PFSK-1 (cell line): ENCODE measurements around the gene EMX2.

ENCODE experiments used
- FOXP2 ChIP-seq: optimal IDR thresholded peaks from 2 replicates; pipeline ENCODE3; 2011; ENCODE audit warnings: borderline replicate concordance, control low read depth, inconsistent platforms; ENCODE audit not compliant: insufficient read depth; ENCODE audit errors: extremely low read length, extremely low read depth
- POLR2AphosphoS5 ChIP-seq: IDR thresholded peaks from 2 replicates; pipeline ENCODE4 v1.6.1; 2012; ENCODE audit warnings: low read depth, mild to moderate bottlenecking, control low read depth, low read length, moderate library complexity
- SIN3A ChIP-seq: IDR thresholded peaks from 2 replicates; pipeline ENCODE4 v1.6.1; 2012; ENCODE audit warnings: mild to moderate bottlenecking, low read length, moderate library complexity, borderline replicate concordance; ENCODE audit not compliant: insufficient read depth
- TAF1 ChIP-seq: IDR thresholded peaks from 2 replicates; pipeline ENCODE4 v1.6.1; 2012; ENCODE audit warnings: low read length, control low read depth, borderline replicate concordance; ENCODE audit not compliant: insufficient read depth
- TF ChIP-seq, protein P1 (sequence below), 2 experiments: IDR thresholded peaks; 2 replicates each; pipeline versions ENCODE4 v1.6.1 to v1.8.0; 2011 to 2012; ENCODE audit warnings: low read depth in 2 of 2, low read length in 2 of 2, control low read depth in 1 of 2, inconsistent platforms in 1 of 2, mild to moderate bottlenecking in 1 of 2, moderate library complexity in 1 of 2; ENCODE audit not compliant: insufficient read depth in 1 of 2

The EMX2 gene

DNA sequence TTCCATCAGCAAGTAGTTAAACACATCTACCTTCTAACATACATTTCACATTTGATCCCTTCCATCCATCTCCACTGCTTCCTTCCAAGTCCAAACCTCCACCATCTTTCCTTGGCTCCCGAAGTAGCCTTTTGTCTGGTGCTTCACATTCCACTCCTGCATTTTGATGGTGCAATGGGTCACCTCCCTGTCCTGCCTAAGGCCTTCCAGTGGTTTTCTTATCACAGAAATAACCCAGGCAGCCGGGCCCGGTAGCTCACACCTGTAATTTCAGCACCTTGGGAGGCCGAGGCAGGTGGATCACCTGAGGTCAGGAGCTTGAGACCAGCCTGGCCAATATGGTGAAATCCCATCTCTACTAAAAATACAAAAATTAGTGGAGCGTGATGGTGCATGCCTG, 44.5 kb downstream of the EMX2 start:
- TF ChIP-seq, protein P1, sequence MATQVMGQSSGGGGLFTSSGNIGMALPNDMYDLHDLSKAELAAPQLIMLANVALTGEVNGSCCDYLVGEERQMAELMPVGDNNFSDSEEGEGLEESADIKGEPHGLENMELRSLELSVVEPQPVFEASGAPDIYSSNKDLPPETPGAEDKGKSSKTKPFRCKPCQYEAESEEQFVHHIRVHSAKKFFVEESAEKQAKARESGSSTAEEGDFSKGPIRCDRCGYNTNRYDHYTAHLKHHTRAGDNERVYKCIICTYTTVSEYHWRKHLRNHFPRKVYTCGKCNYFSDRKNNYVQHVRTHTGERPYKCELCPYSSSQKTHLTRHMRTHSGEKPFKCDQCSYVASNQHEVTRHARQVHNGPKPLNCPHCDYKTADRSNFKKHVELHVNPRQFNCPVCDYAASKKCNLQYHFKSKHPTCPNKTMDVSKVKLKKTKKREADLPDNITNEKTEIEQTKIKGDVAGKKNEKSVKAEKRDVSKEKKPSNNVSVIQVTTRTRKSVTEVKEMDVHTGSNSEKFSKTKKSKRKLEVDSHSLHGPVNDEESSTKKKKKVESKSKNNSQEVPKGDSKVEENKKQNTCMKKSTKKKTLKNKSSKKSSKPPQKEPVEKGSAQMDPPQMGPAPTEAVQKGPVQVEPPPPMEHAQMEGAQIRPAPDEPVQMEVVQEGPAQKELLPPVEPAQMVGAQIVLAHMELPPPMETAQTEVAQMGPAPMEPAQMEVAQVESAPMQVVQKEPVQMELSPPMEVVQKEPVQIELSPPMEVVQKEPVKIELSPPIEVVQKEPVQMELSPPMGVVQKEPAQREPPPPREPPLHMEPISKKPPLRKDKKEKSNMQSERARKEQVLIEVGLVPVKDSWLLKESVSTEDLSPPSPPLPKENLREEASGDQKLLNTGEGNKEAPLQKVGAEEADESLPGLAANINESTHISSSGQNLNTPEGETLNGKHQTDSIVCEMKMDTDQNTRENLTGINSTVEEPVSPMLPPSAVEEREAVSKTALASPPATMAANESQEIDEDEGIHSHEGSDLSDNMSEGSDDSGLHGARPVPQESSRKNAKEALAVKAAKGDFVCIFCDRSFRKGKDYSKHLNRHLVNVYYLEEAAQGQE (IDR thresholded peaks at IDR 0.05; ENCODE audit: insufficient read depth in 1 of 2, low read depth in 2 of 2, low read length in 2 of 2) = no peak
- TF ChIP-seq FOXP2 = no peak
- TF ChIP-seq SIN3A = no peak
- no peak for TF ChIP-seq POLR2AphosphoS5
- TF ChIP-seq TAF1 = no peak

DNA sequence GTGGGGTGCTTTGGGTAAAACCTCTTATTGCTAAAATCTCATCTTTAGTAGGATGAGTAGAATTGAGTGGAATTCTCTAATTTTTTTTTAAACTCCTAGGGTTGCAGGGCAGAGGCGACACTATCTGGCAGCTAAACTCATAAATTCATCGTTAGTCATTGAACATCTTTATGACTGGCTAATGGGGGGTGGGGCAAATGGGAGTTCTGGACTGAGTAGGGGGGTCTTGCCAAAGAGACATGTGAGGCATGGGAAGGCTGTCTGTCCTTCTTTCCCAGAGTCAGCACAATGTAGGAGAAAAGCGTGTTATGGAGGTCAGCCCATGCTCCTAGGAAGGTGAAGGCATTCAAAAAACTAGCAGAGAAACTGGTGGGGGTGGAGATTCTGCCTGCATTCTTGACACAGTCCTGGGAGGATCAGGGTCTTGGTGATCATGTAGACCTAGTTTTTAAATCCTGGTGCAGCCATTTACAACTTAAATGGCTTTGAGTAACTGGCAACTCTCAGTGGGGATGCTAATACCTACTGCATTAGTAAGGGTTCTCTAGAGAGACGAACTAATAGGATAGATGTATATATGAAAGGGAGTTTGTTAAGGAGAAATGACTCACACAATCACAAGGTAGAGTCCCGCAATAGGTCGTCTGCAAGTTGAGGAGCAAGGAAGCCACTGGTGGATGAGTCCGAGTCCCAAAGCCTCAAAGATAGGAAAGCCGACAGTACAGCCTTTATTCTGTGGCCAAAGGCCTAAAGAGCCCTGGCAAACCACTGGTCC, 47.7 kb downstream of the EMX2 start:
- TF ChIP-seq, protein P1 (IDR thresholded peaks at IDR 0.05; ENCODE audit: insufficient read depth in 1 of 2, low read depth in 2 of 2, low read length in 2 of 2) = no peak
- no peak for TF ChIP-seq TAF1
- no peak for TF ChIP-seq SIN3A
- TF ChIP-seq POLR2AphosphoS5 = no peak
- no peak for TF ChIP-seq FOXP2

DNA sequence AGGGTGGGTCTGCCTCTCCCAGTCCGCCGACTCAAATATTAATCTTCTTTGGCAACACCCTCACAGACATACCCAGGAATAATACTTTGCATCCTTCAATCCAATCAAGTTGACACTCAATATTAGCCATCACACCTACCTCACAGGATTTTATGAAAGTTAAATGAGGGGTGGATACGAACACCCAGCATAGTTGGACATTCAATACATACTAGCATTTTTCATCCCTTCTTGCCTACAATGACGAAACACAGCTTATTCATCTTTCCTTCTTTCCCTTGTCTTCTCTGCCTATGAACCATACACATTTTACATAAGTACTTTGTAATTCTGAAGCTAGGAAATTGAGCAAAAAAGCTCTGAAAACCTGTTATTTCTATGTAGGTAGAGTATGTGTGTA, 48.5 kb downstream of the EMX2 start:
- TF ChIP-seq TAF1 (no peak), SIN3A (no peak), FOXP2 (no peak), POLR2AphosphoS5 (no peak)
- TF ChIP-seq, protein P1 (IDR thresholded peaks at IDR 0.05; ENCODE audit: insufficient read depth in 1 of 2, low read depth in 2 of 2, low read length in 2 of 2) = no peak

DNA sequence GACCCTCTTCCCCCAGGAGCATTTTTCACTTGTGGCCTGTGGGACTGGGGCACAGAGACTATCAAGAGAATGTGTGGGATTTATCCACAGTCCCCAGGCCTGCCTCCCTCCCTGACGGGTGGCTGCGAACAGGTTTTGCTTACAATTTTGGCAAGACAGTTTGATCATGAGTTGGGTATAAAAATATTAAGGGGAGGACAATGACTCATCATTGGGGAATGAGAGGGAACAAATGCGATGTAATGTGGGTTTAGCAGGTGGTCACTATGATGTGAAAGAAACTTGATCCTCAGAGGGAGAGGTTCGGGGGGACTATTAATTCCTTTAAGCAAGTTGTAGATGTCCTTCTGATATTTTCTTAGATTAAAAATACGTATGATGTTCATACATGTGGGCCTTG, 52.2 kb downstream of the EMX2 start:
- TF ChIP-seq TAF1 = no peak
- no peak for TF ChIP-seq POLR2AphosphoS5
- TF ChIP-seq SIN3A = no peak
- TF ChIP-seq, protein P1 (IDR thresholded peaks at IDR 0.05; ENCODE audit: insufficient read depth in 1 of 2, low read depth in 2 of 2, low read length in 2 of 2) = no peak
- TF ChIP-seq FOXP2 = no peak

DNA sequence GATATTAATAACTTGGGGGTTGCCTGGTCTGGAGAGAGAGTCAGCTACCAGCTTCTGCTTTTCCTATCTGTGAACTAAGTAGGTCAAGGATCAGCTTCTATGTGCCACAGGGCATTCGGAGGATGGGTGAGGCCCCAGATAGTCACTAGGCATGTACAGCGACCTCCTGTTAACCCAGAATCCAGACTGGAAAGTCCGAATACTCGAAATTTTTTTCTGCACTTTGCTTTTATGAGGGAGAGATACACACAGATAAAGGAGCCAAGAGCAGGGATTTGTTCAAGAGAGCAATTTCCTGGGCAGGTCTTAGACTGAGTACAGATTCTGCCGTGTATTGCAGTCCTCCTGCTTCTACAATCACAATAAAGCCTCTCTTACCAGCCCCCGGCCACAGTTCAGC, 54.2 kb downstream of the EMX2 start:
- no peak for TF ChIP-seq FOXP2
- no peak for TF ChIP-seq TAF1
- TF ChIP-seq SIN3A = no peak
- TF ChIP-seq, protein P1 (IDR thresholded peaks at IDR 0.05; ENCODE audit: insufficient read depth in 1 of 2, low read depth in 2 of 2, low read length in 2 of 2) = no peak
